GM21528 (cell line): ENCODE results near the gene ZFYVE27.

Experiments
- ATAC-seq: cut with Tn5 transposase; IDR thresholded peaks from one replicate; pipeline ENCODE4 v1.9.1; 2021; ENCODE audit warnings: mild to moderate bottlenecking, moderate library complexity; ENCODE audit not compliant: unreplicated experiment, low FRiP score

The ZFYVE27 gene

GRCh38 chr10:97743169-97743943, 6.4 kb downstream of the ZFYVE27 start:
- no peak for ATAC-seq

GRCh38 chr10:97744405-97745035, 7.6 kb downstream of the ZFYVE27 start:
- ATAC-seq: no peak

- no peak for ATAC-seq
Measured at GRCh38 chr10:97747573-97747972, 10.6 kb downstream of the ZFYVE27 start.

DNA sequence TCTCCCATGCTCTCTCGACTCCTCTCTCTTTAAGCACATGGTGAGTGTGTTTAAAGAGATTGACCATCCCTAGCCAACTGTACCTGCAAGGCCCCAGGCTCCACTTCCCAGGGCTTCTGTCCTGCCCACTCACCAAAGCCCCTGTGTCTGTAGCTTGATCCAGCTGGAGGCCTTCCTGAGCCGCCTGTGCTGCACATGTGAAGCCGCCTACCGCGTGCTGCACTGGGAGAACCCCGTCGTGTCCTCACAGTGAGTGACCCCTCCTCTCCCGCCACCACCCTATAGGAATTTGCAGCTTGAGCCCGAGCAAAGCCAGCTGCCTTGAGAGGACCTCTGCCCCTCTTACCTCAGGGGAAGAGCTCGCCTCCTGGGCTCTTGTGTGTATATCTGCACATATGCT, 11.2 kb downstream of the ZFYVE27 start:
- ATAC-seq: no peak

GRCh38 chr10:97752956-97753355, 16.0 kb downstream of the ZFYVE27 start:
- no peak for ATAC-seq

- ATAC-seq: no peak
Measured at GRCh38 chr10:97754726-97755125, 17.8 kb downstream of the ZFYVE27 start.

- ATAC-seq: no peak
Measured at GRCh38 chr10:97755718-97756117, 18.8 kb downstream of the ZFYVE27 start.

- no peak for ATAC-seq
Measured at GRCh38 chr10:97757471-97757870, 20.5 kb downstream of the ZFYVE27 start.

DNA sequence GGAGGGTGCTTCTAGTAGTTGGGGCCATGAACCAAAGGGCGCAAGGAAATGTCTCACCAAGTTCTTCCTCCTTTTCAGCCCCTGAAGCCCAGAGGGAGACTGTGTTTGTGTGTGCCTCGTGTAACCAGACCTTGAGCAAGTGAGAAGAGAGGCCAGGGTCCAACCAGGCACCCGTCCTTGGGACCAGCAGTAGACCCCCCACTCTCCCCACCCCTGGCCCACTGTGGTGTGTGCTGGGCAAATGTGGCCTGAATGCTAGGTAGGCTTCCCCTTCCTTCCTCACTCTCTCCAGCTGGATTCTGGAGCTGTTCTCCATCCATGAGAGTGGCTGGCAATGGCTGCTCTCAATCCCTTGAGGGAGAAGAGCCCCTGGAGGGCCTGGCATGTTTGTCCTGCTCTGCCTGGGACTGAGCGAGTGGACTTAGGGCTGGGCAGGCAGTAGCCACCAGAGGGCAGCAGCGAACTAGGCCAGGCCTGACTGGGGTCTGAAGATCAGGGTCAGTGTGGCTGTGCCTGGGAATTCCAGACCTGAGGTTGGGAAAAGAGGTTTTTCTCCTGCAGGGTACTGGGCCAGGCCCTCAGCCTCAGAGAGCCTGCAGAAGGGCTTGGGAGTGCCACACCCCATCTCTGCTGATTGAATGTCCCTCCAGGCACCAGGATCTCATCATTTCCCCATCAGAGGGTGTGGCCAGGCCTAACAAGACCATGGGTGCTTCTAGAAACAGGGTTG, 22.4 kb downstream of the ZFYVE27 start:
- ATAC-seq: no peak

DNA sequence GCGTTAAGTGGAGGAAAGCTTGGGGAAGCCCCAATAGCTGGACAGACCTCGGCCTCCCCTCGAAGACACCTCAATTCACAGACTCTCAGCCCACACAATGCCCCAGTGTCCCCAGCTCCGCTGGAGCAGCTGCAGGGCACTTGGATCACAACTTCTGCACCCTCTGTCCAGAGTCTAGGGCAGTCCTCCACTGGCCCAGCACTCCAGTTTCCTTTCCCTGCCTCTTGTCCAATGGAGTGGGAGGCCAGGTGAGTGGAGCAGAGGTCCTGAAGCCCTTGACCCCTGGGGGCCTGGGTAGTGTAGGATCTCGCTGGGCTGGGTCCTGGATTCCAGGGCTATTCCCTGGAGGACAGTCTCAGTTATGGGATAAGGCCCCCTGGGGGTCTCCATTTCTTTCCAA, 23.0 kb downstream of the ZFYVE27 start:
- ATAC-seq: no peak

DNA sequence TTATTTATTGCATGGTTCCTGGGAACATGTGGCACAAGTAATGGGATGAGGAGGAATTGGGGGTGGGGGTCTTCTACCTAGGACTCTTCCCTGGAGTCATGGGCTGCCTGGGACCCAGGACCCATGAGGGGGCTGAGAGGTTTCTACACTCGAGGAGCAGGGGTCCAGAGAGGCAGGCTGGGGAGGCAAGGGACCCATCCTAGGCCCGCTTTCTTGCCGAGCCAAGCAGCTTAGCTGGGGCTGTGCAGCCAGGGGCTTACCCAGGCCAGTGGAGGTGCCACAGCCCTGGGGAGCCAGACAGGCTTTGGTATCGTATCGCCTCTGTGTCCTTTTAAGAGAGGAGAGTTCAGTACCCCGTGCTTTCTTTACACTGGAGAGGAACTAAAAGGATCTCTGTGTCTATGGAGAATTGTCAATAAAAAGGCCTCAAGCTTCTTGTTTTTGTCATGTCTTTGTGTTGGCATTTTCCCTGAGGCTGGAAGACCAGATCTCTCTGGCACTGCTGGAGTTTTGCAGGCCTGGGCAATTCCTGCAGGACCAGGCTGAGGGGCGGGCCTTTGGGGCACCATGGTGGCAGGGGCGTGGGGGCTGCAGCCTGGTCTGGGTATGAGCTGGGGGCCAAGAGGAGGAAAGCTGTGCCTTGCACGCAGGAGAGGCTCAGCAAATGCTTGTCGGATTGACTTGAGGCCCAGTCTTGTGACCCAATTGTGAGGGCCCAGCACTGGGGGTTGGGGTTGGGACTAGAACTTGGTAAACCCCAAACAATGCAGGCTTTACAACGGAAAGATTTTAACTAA, 23.7 kb downstream of the ZFYVE27 start:
- ATAC-seq: no peak

DNA sequence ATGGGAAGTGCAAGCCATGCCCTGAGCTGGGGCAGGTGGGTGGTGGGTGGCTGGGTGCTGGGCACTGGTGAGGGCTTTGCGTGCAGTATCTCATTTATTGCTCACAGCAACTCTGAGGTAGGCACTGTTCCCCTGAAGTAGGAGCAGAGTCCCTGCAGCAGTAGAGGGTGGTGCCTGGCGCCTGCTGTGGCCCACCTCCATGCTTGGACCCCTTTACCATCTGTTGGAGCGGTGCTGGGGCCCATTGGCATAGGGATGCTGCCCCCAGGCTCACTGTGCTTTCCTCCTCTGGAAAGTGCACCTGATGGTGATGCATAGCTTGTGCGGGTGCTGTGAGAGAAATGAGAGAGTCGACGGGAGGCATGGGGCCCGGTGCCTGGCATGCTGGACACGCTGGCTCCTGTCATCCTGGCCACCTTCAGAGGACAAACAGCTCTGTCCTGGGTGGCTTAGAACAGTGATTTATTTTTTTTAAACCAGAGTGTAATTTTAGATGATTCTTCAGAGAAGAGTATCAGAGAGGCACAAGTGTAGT, 24.5 kb downstream of the ZFYVE27 start:
- ATAC-seq: no peak

GRCh38 chr10:97762056-97762455, 25.1 kb downstream of the ZFYVE27 start:
- ATAC-seq: no peak

GRCh38 chr10:97762816-97763215, 25.9 kb downstream of the ZFYVE27 start:
- ATAC-seq: no peak

- no peak for ATAC-seq
Measured at GRCh38 chr10:97763411-97763810, 26.5 kb downstream of the ZFYVE27 start.

DNA sequence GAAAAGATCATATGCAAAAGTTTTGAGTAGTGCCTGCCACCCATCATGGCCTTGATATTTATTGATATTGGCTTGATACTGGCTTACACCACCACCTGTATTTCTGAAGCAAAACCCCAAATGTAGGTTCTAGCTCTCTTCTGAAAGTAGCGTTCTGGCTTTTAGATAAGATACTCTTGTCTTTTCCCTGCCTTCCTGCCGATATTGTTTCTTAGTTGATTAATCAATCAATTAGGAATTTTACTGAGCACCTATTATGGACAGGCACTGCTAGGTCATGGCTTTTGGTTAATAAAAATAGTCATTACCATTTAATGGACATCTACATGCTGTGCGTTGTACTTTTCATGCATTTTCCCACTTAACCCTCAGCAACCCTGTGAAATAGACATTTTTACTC, 27.0 kb downstream of the ZFYVE27 start:
- ATAC-seq: no peak

DNA sequence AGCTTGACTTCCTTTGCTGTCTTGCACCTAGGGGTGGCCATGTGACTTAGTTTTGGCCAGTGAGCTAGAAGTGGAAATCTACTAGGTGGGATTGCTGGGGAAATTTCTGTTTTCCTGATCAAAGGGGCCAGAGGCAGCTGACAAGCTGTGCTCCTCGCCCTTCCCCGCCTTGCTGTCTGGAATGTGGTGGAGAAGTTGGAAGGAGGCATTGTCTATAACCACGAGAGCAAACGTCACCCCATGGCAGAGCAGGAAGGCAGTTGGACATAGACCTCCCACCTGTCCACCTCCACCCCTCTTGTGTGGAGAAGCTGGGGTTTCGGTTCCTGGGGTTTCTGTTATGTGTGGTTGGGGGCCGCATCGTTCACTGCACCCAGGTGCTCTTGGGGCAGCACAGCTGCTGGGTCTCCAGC, 27.6 kb downstream of the ZFYVE27 start:
- ATAC-seq: no peak

DNA sequence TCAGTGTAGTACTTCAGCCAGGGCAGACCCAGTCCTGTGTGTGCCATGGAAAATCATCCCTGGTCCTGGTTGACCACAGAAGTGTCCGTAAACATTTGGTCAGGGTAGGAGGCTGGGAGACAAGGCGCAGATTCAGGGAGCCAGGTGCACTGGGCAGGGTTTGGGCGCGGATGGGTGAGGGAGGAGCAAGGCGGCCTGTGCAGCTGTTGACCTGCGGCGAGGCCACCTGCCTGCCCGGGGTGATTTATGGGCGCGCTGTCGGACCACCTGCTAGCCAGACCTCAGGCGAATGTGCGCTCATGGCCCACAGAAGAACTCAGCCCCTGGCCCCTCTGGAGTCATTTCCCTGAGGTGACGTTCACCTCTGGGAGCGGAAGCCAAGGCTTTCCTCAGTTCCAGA, 28.3 kb downstream of the ZFYVE27 start:
- no peak for ATAC-seq

DNA sequence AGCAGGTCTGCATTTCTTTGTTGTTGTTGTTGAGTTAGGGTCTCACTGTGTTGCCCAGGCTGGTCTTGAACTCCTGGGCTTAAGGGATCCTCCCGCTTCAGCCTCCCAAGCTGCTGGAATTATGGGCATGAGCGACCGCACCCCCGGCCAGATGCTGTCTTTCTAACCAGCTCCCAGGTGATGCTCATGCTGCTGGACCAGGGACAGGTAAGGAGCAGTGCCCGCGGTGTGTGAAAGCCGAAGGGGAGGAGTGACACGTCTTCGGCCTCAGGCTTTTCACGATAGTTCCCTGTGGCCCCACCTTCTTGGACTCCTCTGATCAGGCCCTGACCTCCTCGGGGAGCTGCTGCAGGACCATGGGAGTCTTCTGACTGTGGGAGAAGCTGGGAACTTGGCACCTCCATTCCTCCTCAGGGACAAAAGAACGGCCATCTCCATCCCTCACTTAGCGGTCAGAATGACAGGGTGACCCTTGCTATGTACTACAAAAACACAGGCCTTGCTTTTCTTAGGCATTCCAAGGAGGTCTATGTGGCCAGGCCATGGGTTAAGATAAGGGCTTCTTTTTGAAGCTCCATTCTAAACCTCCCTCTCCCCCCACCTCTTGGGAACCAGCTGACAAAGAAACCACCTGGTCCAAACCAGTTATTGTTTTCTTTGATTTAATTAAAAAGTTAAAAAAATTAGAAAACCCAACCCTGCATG, 29.3 kb downstream of the ZFYVE27 start:
- no peak for ATAC-seq
